GM18873 (cell line): ENCODE data around the gene ABCC3.

Experiments
- ATAC-seq: cut with Tn5 transposase; IDR thresholded peaks from one replicate; pipeline ENCODE4 v1.9.1; 2021; ENCODE audit warnings: mild to moderate bottlenecking, moderate library complexity, moderate number of reproducible peaks; ENCODE audit not compliant: unreplicated experiment, low FRiP score

The ABCC3 gene

DNA sequence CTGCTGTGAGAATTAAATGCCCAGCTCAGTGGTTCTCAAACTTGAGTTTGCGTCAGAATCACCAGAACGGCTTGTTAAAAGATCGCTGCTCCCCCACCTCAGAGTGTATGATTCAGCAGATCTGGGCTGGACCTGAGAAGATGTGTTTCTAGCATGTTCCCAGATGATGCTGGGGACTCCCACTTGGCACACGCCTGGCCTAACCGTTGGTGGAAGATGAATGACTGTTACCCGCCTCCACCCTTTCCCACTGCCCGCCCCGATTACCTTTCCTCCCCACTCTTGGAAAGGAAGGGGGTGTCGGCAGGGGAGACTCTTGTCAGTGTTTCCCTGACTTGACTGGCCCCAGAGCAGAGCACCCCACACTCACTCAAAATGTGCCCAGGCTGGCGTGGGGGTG, 29.3 kb upstream of the ABCC3 start:
- no peak for ATAC-seq

GRCh38 chr17:50607522-50608175, 27.0 kb upstream of the ABCC3 start:
- no peak for ATAC-seq

DNA sequence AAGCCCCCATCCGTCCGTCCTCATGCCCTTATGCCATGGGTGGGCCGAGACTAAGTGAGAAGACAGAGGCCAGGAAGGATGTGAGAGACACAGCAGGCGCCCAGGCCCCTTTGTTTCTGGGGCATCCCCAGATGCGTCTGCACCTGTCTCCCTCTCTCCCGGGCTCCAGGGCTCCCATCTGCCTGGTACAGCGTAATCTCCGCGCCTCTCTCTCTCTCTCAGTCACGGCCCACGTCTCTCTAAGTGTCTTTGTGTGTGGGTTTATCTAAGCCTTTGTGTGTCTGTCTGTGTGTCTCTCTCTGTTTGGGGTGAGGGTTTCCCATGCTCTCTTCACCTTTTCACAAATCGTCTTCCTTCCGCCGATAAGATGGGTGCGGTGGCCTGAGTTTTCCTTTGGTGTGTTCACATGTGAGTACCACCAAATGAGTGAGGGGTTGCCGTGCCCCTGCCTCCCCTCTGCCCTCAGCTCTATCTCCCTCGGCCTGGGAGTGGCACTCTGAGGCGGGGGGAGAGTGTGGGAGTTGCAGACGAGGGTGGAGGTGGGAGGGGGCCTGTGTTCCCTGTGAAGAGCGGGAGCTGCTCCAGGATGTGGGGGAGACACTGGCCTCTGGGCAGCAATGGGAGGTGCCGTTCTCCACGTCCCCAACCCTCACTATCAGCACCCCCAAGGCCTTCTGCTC, 25.8 kb upstream of the ABCC3 start:
- ATAC-seq = no peak

DNA sequence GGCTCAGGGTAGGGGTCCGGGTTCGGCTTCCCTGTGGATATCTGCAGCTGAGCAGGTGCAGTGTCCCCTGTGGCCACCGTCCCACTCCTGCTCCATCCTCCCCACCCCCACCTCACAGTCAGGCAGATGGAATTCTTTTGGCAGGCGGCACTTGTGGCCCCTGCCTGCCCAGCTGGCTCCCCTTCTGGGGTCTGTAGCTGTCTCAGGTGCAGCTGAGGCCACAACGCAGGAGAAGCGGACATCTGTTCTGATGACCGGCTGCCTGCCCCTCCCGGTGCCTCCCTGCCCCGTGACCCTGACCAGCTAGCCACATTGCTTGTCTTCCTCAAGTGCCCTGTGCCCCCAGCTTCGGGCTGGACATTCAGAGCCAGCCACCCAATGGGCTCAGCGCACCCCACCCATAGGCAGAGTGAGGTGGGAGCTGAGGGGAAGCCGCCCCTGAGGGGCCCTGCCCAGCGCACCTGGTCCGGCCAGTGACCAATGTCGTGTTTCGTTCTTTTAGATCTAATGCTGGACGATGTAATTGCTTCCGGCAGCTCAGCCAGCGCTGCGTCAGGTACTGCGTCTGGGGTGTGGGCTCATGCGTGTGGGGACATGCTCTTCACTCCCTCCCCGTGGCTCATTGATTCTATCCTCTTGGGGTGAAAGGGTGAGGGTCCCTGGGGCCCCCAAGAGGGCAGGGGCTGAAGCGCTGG, 25.2 kb upstream of the ABCC3 start:
- ATAC-seq = no peak

GRCh38 chr17:50611634-50612033, 23.0 kb upstream of the ABCC3 start:
- ATAC-seq = no peak

GRCh38 chr17:50612281-50612680, 22.4 kb upstream of the ABCC3 start:
- ATAC-seq = no peak

- ATAC-seq = no peak
Measured at GRCh38 chr17:50613007-50613992, 21.4 kb upstream of the ABCC3 start.

GRCh38 chr17:50614471-50615051, 20.1 kb upstream of the ABCC3 start:
- no peak for ATAC-seq

DNA sequence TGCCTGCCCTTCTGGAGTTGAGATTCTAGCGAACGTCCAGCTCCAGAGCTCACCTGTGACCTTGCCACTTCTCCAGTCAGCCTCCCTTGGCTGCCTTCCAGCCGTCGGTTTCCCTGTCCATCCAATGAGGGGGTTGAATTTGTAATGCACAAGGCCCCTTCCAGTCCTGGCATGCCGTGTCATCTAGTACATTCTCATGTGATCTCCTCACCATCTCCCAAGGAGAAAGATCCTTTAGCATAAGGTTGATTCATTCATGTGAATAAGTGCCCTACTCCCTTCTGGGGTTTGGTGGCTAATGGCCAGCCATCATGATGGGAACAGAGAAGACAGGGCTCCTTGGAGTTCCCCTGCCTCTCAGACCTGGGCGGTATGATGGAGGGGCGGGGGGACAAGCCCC, 18.9 kb upstream of the ABCC3 start:
- no peak for ATAC-seq

DNA sequence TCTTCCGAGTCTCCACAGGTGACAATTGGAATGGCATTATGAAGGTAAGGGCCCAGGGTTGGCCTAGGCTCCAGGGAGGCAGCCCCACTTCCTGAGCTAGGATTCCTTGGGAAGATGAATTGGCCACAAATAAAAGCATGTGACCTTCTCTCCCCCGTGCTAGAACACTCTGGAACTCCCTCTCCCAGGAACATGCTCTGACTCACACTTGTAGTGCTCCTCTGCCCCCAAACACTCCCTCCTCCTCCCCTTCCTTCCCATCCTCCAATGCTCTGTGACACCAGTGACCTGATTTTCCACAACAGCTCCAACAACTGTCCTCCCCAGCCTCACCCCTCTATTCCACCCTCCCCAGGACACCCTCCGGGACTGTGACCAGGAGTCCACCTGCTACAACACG, 16.4 kb upstream of the ABCC3 start:
- no peak for ATAC-seq

GRCh38 chr17:50618941-50619340, 15.7 kb upstream of the ABCC3 start:
- ATAC-seq = no peak

DNA sequence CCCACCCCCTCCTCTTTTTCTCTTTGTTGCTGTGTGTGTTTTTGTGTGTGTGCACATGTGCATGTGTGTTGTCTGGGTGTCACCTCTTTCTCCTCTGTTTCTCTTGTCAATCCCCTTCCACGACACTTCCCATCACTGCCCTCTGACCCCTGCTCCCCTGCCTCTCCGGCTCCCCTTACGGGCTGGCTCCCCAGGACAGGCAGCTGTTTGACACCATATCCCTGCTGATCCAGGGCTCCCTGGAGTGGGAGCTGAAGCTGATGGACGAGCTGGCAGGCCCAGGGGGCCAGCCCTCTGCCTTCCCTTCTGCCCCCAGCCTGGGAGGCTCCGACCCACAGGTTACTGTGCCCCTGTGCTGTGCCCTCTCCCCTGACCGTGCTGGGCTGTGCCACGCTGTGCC, 15.2 kb upstream of the ABCC3 start:
- no peak for ATAC-seq

DNA sequence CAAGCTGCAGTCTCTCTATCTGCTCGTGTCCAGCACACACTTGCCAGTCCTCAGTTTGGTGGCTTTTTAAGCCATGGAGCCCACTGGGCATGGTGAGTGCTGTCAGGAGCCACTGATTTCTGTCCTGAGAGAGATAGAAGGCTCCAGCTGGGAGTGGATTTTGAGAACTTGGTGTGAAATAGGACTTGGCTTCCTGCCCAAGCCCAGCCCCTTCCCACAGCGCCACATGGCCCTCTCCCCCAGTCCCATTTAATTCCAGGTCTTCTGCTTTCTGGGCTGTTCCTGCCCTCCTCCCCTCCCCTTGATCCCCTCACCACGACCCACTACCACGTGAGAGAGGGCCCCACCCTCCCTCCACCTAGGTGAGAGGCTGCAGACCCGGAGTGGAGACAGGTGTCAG, 14.4 kb upstream of the ABCC3 start:
- ATAC-seq = no peak

DNA sequence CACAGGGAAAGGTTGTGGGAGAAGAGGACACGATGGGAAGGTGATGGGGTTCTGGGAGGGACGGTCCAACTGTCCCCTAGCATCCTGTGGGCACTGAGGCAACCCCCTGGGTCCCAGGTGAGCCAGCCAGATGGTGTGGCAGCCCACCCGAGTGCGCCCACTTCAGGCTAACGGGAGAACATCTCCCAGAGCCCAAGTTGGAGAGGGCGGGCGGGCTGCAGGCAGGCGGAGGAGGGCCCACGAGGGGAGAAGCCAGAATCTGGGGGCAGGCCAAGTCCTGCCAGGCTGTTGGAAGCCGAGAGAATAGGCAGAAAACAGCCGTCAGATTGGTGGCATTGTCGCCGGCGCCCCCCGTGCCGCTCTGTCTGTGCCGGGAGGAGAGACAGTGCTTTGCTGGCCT, 13.8 kb upstream of the ABCC3 start:
- no peak for ATAC-seq

DNA sequence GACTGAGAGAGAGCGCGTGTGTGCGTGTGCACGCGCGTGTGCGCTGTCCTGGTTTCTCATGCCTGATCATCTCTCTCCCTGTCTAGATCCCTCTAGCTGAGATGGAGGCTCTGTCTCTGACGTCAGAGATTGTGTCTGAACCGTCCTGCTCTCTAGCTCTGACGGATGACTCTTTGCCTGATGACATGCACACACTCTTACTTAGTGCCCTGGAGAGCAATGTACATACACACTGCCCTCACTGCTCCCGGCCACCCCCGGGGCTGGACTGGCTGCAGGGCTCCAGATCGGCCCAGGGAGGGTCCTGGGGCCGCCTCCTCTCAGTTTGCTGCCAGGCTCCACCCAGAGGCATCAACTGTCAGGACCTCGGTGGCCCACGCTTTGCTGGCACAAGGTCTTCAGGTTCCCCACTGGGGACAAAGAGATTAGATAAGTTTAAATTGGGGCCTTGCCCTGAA, 13.1 kb upstream of the ABCC3 start:
- ATAC-seq = no peak

DNA sequence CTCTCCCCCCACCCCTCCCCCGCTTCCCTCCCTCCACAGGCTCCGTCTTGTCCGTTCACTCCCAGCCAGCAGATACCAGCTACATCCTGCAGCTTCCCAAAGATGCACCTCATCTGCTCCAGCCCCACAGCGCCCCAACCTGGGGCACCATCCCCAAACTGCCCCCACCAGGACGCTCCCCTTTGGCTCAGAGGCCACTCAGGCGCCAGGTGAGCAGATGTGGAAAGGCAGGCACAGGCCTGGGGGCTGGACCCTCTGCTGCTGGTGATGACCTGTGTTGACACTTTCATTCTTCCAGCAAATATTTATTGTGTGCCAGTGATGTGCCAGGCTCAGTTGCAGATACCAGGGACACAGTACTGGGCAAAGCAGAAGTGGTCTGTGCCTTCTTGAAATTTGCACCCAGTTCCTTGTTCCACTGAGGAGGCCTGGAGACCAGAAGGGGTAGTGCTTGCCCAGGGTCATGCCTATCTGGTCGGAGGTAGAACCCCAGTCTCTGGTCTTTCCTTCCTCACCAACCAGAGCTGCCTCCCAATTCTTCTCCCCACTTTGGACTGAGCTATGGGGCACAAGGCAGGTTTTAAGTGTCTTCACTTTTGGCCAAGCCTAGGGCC, 10.3 kb upstream of the ABCC3 start:
- no peak for ATAC-seq

GRCh38 chr17:50625032-50625871, 9.4 kb upstream of the ABCC3 start:
- ATAC-seq = no peak

GRCh38 chr17:50626037-50626574, 8.6 kb upstream of the ABCC3 start:
- no peak for ATAC-seq
